ENCODE results near the gene GRM1.

The GRM1 gene

DNA sequence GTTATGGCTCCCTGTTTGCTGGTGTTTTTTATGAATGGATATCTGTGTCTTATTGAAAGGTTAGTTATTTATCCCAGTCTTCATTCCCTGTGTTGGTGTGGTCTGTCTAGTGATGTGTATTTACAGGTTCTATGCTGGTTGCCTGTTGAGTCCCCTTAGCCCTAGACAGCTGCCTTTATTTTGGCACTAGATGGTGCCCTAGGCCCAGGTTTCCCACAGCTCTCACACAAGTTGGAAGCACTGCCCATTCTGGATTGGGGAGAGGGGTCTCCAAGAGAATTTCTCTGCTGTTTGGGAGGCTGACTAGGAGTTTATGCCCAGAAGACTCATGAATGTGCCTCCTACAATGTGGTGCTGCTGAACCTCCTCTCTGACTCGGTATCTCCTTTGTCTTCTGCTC is 12.4 kb downstream of the GRM1 start:
- no peak overlapping the region for H3K4me3 ChIP-seq (ENCODE audit: low read length)
- H3K36me3 ChIP-seq (ENCODE audit: control insufficient read depth, insufficient read depth, low read length), result no peaks in the 10 kb centered on the region
- no peaks in the 10 kb centered on the region for H3K27me3 ChIP-seq (ENCODE audit: control insufficient read depth, insufficient read depth, low read length)
- no peaks in the 10 kb centered on the region for H3K4me1 ChIP-seq (ENCODE audit: control insufficient read depth, insufficient read depth, low read length)
- peak; percentile 63 for DNase-seq (ENCODE audit: low read depth, low spot score)
- H3K9me3 ChIP-seq (ENCODE audit: control insufficient read depth, insufficient read depth, low read length), result no peaks in the 10 kb centered on the region
- WGBS (ENCODE audit: insufficient coverage, insufficient read length), result no CpG with 5 or more reads among the region's 1 CpG
- no peak overlapping the region for H3K27ac ChIP-seq (ENCODE audit: low read length)

- no peak for DNase-seq (ENCODE audit: low read depth, low spot score)
- Histone ChIP-seq H3K36me3 (ENCODE audit: control insufficient read depth, insufficient read depth, low read length) (no peaks in the 10 kb centered on the region), H3K27ac (ENCODE audit: low read length) (no peak overlapping the region), H3K4me1 (ENCODE audit: control insufficient read depth, insufficient read depth, low read length) (no peaks in the 10 kb centered on the region), H3K9me3 (ENCODE audit: control insufficient read depth, insufficient read depth, low read length) (no peaks in the 10 kb centered on the region), H3K27me3 (ENCODE audit: control insufficient read depth, insufficient read depth, low read length) (no peaks in the 10 kb centered on the region), H3K4me3 (ENCODE audit: low read length) (no peak overlapping the region)
- WGBS (ENCODE audit: insufficient coverage, insufficient read length), result no CpG with 5 or more reads among the region's 2 CpGs
These were observed 18.5 kb downstream of the GRM1 start for GRCh38 chr6:146047371-146047770.

- Histone ChIP-seq H3K9me3 (ENCODE audit: control insufficient read depth, insufficient read depth, low read length) (no peaks in the 10 kb centered on the region), H3K27ac (ENCODE audit: low read length) (no peak overlapping the region), H3K4me3 (ENCODE audit: low read length) (no peak overlapping the region), H3K27me3 (ENCODE audit: control insufficient read depth, insufficient read depth, low read length) (no peaks in the 10 kb centered on the region), H3K4me1 (ENCODE audit: control insufficient read depth, insufficient read depth, low read length) (no peaks in the 10 kb centered on the region), H3K36me3 (ENCODE audit: control insufficient read depth, insufficient read depth, low read length) (no peaks in the 10 kb centered on the region)
- no CpG with 5 or more reads among the region's 1 CpG for WGBS (ENCODE audit: insufficient coverage, insufficient read length)
- DNase-seq (ENCODE audit: low read depth, low spot score), result no peak
These were observed 21.3 kb downstream of the GRM1 start for GRCh38 chr6:146050168-146050567.

DNA sequence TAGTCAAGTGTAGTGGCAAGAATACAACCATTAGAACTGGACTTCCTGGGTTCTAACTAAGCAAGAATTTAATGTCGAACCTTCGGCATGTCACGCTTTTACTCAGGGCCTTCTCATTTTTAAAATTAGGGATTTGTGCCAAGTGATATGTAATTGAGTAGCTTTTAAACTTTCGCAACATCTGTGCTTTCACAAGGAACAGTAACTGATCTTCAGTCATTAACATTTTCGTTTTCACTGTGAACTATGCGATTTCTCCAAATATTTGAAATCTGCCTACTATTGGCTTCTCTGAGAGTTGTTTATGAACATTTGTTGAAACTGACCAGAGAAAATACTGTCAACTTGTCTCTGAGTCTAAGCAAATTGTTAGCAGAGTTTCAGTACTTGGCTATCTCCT is 27.6 kb downstream of the GRM1 start:
- DNase-seq (ENCODE audit: low read depth, low spot score), result no peak
- no CpG with 5 or more reads among the region's 6 CpGs for WGBS (ENCODE audit: insufficient coverage, insufficient read length)
- H3K9me3 ChIP-seq (ENCODE audit: control insufficient read depth, insufficient read depth, low read length), result no peaks in the 10 kb centered on the region
- no peaks in the 10 kb centered on the region for H3K4me1 ChIP-seq (ENCODE audit: control insufficient read depth, insufficient read depth, low read length)
- H3K27me3 ChIP-seq (ENCODE audit: control insufficient read depth, insufficient read depth, low read length), result no peaks in the 10 kb centered on the region
- H3K27ac ChIP-seq (ENCODE audit: low read length), result no peak overlapping the region
- no peaks in the 10 kb centered on the region for H3K36me3 ChIP-seq (ENCODE audit: control insufficient read depth, insufficient read depth, low read length)
- no peak overlapping the region for H3K4me3 ChIP-seq (ENCODE audit: low read length)

GRCh38 chr6:146065690-146066089 is 36.8 kb downstream of the GRM1 start:
- Histone ChIP-seq H3K4me3 (ENCODE audit: low read length) (no peak overlapping the region), H3K36me3 (ENCODE audit: control insufficient read depth, insufficient read depth, low read length) (no peaks in the 10 kb centered on the region), H3K27ac (ENCODE audit: low read length) (no peak overlapping the region), H3K27me3 (ENCODE audit: control insufficient read depth, insufficient read depth, low read length) (no peaks in the 10 kb centered on the region), H3K4me1 (ENCODE audit: control insufficient read depth, insufficient read depth, low read length) (no peaks in the 10 kb centered on the region), H3K9me3 (ENCODE audit: control insufficient read depth, insufficient read depth, low read length) (no peaks in the 10 kb centered on the region)
- no CpG with 5 or more reads among the region's 2 CpGs for WGBS (ENCODE audit: insufficient coverage, insufficient read length)
- no peak for DNase-seq (ENCODE audit: low read depth, low spot score)

GRCh38 chr6:146066506-146066905 is 37.6 kb downstream of the GRM1 start:
- Histone ChIP-seq H3K9me3 (ENCODE audit: control insufficient read depth, insufficient read depth, low read length) (no peaks in the 10 kb centered on the region), H3K27ac (ENCODE audit: low read length) (no peak overlapping the region), H3K27me3 (ENCODE audit: control insufficient read depth, insufficient read depth, low read length) (no peaks in the 10 kb centered on the region), H3K36me3 (ENCODE audit: control insufficient read depth, insufficient read depth, low read length) (no peaks in the 10 kb centered on the region), H3K4me3 (ENCODE audit: low read length) (no peak overlapping the region), H3K4me1 (ENCODE audit: control insufficient read depth, insufficient read depth, low read length) (no peaks in the 10 kb centered on the region)
- WGBS (ENCODE audit: insufficient coverage, insufficient read length), result no CpG with 5 or more reads among the region's 1 CpG
- DNase-seq (ENCODE audit: low read depth, low spot score), result no peak

- no peak overlapping the region for H3K27ac ChIP-seq (ENCODE audit: low read length)
- no peaks in the 10 kb centered on the region for H3K27me3 ChIP-seq (ENCODE audit: control insufficient read depth, insufficient read depth, low read length)
- H3K4me1 ChIP-seq (ENCODE audit: control insufficient read depth, insufficient read depth, low read length), result no peaks in the 10 kb centered on the region
- no CpG with 5 or more reads among the region's 2 CpGs for WGBS (ENCODE audit: insufficient coverage, insufficient read length)
- H3K4me3 ChIP-seq (ENCODE audit: low read length), result no peak overlapping the region
- H3K9me3 ChIP-seq (ENCODE audit: control insufficient read depth, insufficient read depth, low read length), result no peaks in the 10 kb centered on the region
- no peak for DNase-seq (ENCODE audit: low read depth, low spot score)
- H3K36me3 ChIP-seq (ENCODE audit: control insufficient read depth, insufficient read depth, low read length), result no peaks in the 10 kb centered on the region
These were observed 42.9 kb downstream of the GRM1 start for GRCh38 chr6:146071781-146072180.

GRCh38 chr6:146077992-146078391 is 49.1 kb downstream of the GRM1 start:
- Histone ChIP-seq H3K27me3 (ENCODE audit: control insufficient read depth, insufficient read depth, low read length) (no peaks in the 10 kb centered on the region), H3K9me3 (ENCODE audit: control insufficient read depth, insufficient read depth, low read length) (no peaks in the 10 kb centered on the region), H3K27ac (ENCODE audit: low read length) (no peak overlapping the region), H3K4me3 (ENCODE audit: low read length) (no peak overlapping the region), H3K4me1 (ENCODE audit: control insufficient read depth, insufficient read depth, low read length) (no peaks in the 10 kb centered on the region), H3K36me3 (ENCODE audit: control insufficient read depth, insufficient read depth, low read length) (no peaks in the 10 kb centered on the region)
- no CpG with 5 or more reads among the region's 4 CpGs for WGBS (ENCODE audit: insufficient coverage, insufficient read length)
- no peak for DNase-seq (ENCODE audit: low read depth, low spot score)

DNA sequence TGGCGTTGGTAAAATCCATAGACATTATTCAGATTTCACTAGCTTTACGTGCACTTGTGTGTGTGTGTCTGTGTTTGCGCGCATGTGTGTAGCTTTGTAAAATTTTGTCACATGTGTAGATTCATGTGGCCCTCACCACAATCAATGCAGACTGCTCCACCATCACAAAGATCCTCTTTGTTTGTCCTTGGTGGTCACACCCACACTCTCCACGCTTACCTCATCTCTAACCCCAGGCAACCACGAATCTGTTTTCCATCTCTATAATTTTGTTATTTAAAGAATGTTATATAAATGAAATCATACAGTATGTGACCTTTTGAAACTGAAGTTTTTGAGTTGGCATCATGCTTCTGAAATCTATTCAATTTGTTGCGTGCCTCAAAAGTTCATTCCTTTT is 58.5 kb downstream of the GRM1 start:
- no peak for DNase-seq (ENCODE audit: low read depth, low spot score)
- Histone ChIP-seq H3K4me3 (ENCODE audit: low read length) (no peak overlapping the region), H3K27ac (ENCODE audit: low read length) (no peak overlapping the region), H3K9me3 (ENCODE audit: control insufficient read depth, insufficient read depth, low read length) (no peaks in the 10 kb centered on the region), H3K4me1 (ENCODE audit: control insufficient read depth, insufficient read depth, low read length) (no peaks in the 10 kb centered on the region), H3K36me3 (ENCODE audit: control insufficient read depth, insufficient read depth, low read length) (no peaks in the 10 kb centered on the region), H3K27me3 (ENCODE audit: control insufficient read depth, insufficient read depth, low read length) (no peaks in the 10 kb centered on the region)
- WGBS (ENCODE audit: insufficient coverage, insufficient read length), result no CpG with 5 or more reads among the region's 7 CpGs

- DNase-seq (ENCODE audit: low read depth, low spot score), result no peak
- no peaks in the 10 kb centered on the region for H3K9me3 ChIP-seq (ENCODE audit: control insufficient read depth, insufficient read depth, low read length)
- no peaks in the 10 kb centered on the region for H3K36me3 ChIP-seq (ENCODE audit: control insufficient read depth, insufficient read depth, low read length)
- H3K27ac ChIP-seq (ENCODE audit: low read length), result no peak overlapping the region
- no peaks in the 10 kb centered on the region for H3K4me1 ChIP-seq (ENCODE audit: control insufficient read depth, insufficient read depth, low read length)
- no CpG with 5 or more reads among the region's 3 CpGs for WGBS (ENCODE audit: insufficient coverage, insufficient read length)
- H3K4me3 ChIP-seq (ENCODE audit: low read length), result no peak overlapping the region
- H3K27me3 ChIP-seq (ENCODE audit: control insufficient read depth, insufficient read depth, low read length), result no peaks in the 10 kb centered on the region
These were observed 61.6 kb downstream of the GRM1 start for GRCh38 chr6:146090474-146090873.

- no peak overlapping the region for H3K4me3 ChIP-seq (ENCODE audit: low read length)
- H3K27me3 ChIP-seq (ENCODE audit: control insufficient read depth, insufficient read depth, low read length), result no peaks in the 10 kb centered on the region
- no peaks in the 10 kb centered on the region for H3K36me3 ChIP-seq (ENCODE audit: control insufficient read depth, insufficient read depth, low read length)
- H3K9me3 ChIP-seq (ENCODE audit: control insufficient read depth, insufficient read depth, low read length), result no peaks in the 10 kb centered on the region
- no peak for DNase-seq (ENCODE audit: low read depth, low spot score)
- no peaks in the 10 kb centered on the region for H3K4me1 ChIP-seq (ENCODE audit: control insufficient read depth, insufficient read depth, low read length)
- no CpG with 5 or more reads among the region's 3 CpGs for WGBS (ENCODE audit: insufficient coverage, insufficient read length)
- H3K27ac ChIP-seq (ENCODE audit: low read length), result no peak overlapping the region
These were observed 64.3 kb downstream of the GRM1 start for GRCh38 chr6:146092961-146093686.

Measured in iPS DF 6.9 (cell line).